PFSK-1 (cell line): ENCODE data around the gene AP3S1.

ENCODE experiments used
- POLR2AphosphoS5 ChIP-seq: IDR thresholded peaks from 2 replicates; pipeline ENCODE4 v1.6.1; 2012; ENCODE audit warnings: low read depth, mild to moderate bottlenecking, control low read depth, low read length, moderate library complexity
- REST ChIP-seq, 2 experiments: IDR thresholded peaks; 2 replicates each; pipeline versions ENCODE4 v1.6.1 to v1.8.0; 2011 to 2012; ENCODE audit warnings: low read depth in 2 of 2, low read length in 2 of 2, control low read depth in 1 of 2, inconsistent platforms in 1 of 2, mild to moderate bottlenecking in 1 of 2, moderate library complexity in 1 of 2; ENCODE audit not compliant: insufficient read depth in 1 of 2
- SIN3A ChIP-seq: IDR thresholded peaks from 2 replicates; pipeline ENCODE4 v1.6.1; 2012; ENCODE audit warnings: mild to moderate bottlenecking, low read length, moderate library complexity, borderline replicate concordance; ENCODE audit not compliant: insufficient read depth
- TAF1 ChIP-seq: IDR thresholded peaks from 2 replicates; pipeline ENCODE4 v1.6.1; 2012; ENCODE audit warnings: low read length, control low read depth, borderline replicate concordance; ENCODE audit not compliant: insufficient read depth

- TF ChIP-seq TAF1: no peak
- no peak for TF ChIP-seq SIN3A
- TF ChIP-seq POLR2AphosphoS5: no peak
- TF ChIP-seq REST (IDR thresholded peaks at IDR 0.05; ENCODE audit: insufficient read depth in 1 of 2, low read depth in 2 of 2, low read length in 2 of 2): no peak
Observed at GRCh38 chr5:115809946-115810345, 31.8 kb upstream of the AP3S1 start.
